Brain pericyte (primary cell): ENCODE measurements around the gene GPR87.

Source experiments
- DNase-seq: peaks from one replicate; pipeline ENCODE4 v3.0.0-alpha.2; 2012; ENCODE audit warnings: low read depth, low spot score

GPR87 gene

GRCh38 chr3:151316267-151316991, at the start of gene GPR87:
GPR87 (minus strand) TSS chr3:151316820; CDS start chr3:151300100, 16,720 bp downstream.
- no peak for DNase-seq

- no peak for DNase-seq
These were observed 46.1 kb upstream of the GPR87 start for GRCh38 chr3:151362751-151363174.

GRCh38 chr3:151357463-151357850, 40.8 kb upstream of the GPR87 start:
- no peak for DNase-seq

- no peak for DNase-seq
These were observed 40.3 kb upstream of the GPR87 start for GRCh38 chr3:151356794-151357462.

- no peak for DNase-seq
These were observed 35.0 kb upstream of the GPR87 start for GRCh38 chr3:151351648-151352047.

- no peak for DNase-seq
These were observed 34.6 kb upstream of the GPR87 start for GRCh38 chr3:151351219-151351618.

GRCh38 chr3:151350656-151351055, 34.0 kb upstream of the GPR87 start:
- DNase-seq: no peak

- no peak for DNase-seq
These were observed 30.8 kb upstream of the GPR87 start for GRCh38 chr3:151347432-151347831.

- no peak for DNase-seq
These were observed 29.7 kb upstream of the GPR87 start for GRCh38 chr3:151346292-151346691.

- no peak for DNase-seq
These were observed 29.2 kb upstream of the GPR87 start for GRCh38 chr3:151345859-151346258.

- DNase-seq: no peak
These were observed 15.1 kb upstream of the GPR87 start for GRCh38 chr3:151331696-151332095.

GRCh38 chr3:151330899-151331298, 14.3 kb upstream of the GPR87 start:
- DNase-seq: no peak

GRCh38 chr3:151330379-151330778, 13.8 kb upstream of the GPR87 start:
- DNase-seq: no peak

GRCh38 chr3:151329363-151329762, 12.7 kb upstream of the GPR87 start, which contains the start of gene P2RY13:
P2RY13 (minus strand) TSS chr3:151329549; CDS start chr3:151329528, 21 bp downstream.
- DNase-seq: no peak

GRCh38 chr3:151328298-151328995, 11.8 kb upstream of the GPR87 start:
- DNase-seq: no peak

GRCh38 chr3:151327571-151328198, 11.1 kb upstream of the GPR87 start:
- DNase-seq: no peak

GRCh38 chr3:151322511-151322910, 5.9 kb upstream of the GPR87 start:
- DNase-seq: no peak

GRCh38 chr3:151321526-151321925, 4.9 kb upstream of the GPR87 start:
- DNase-seq: no peak

GRCh38 chr3:151320131-151320530, 3.5 kb upstream of the GPR87 start:
- DNase-seq: no peak

- no peak for DNase-seq
These were observed 3.0 kb upstream of the GPR87 start for GRCh38 chr3:151319628-151320027.

- no peak for DNase-seq
These were observed 2.4 kb upstream of the GPR87 start for GRCh38 chr3:151318991-151319390.

GRCh38 chr3:151318313-151318712, 1.7 kb upstream of the GPR87 start:
- no peak for DNase-seq
